ENCODE results near the gene CAV2.
A peak's percentile ranks its signal among the peaks of the same experiment; 100 is the strongest.

The CAV2 gene

DNA sequence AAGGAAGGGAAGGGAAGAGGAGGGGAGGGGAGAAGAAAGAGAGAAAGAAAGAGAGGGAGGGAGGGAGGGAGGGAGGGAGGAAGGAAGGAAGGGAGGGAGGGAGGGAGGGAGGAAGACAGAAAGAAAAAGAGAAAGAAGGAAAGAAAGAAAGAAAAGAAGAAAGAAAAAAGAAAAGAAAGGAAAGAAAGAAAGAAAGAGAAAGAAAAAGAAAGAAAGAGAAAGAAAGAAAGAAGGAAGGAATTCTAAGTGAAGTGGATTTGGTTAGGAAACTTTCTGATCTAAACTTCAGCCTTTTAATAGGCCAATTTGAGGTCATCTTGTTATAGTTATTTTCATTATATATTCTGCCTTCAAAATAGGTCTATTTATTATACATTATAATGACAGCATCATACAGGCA lies 4.3 kb downstream of the CAV2 start:
- Histone ChIP-seq H3K18ac (ENCODE audit: low read depth in 1 of 2, low read length in 2 of 2) (no peak overlapping the region), H4K8ac (ENCODE audit: low read length) (no peak overlapping the region), H4K91ac (ENCODE audit: low read length) (no peak overlapping the region), H3K27ac (ENCODE audit: low read length, poor library complexity, severe bottlenecking) (peak overlapping the region; percentile 54), H3K9me3 (ENCODE audit: control insufficient read depth, low read length) (no peaks in the 10 kb centered on the region), H3K14ac (ENCODE audit: low read length in 2 of 2) (no peak overlapping the region), H2BK15ac (ENCODE audit: low read depth, poor library complexity, severe bottlenecking) (no peak overlapping the region), H3K9ac (ENCODE audit: low read length) (no peak overlapping the region), H2AFZ (ENCODE audit: low read depth, low read length) (no peak overlapping the region), H3K79me1 (replicated peaks; ENCODE audit: low read length, poor library complexity, severe bottlenecking) (no peaks in the 10 kb centered on the region), H2BK5ac (ENCODE audit: low read depth, low read length, poor library complexity, severe bottlenecking) (no peak overlapping the region), H3K4me3 (ENCODE audit: insufficient read depth in 1 of 2, low read depth in 1 of 2, low read length in 2 of 2) (no peak overlapping the region), H3K4me1 (ENCODE audit: control insufficient read depth, insufficient read depth, low read depth, low read length) (peaks cover 8% of the 10 kb centered on the region), H3K36me3 (ENCODE audit: control insufficient read depth in 1 of 2, insufficient read depth in 2 of 2, low read depth in 1 of 2, low read length in 2 of 2) (peaks cover 7 to 59% of the 10 kb centered on the region in 2 experiments), H2BK120ac (ENCODE audit: low read depth, low read length) (no peak overlapping the region), H2AK5ac (ENCODE audit: low read length, severe bottlenecking) (no peak overlapping the region), H3K23ac (ENCODE audit: low read length in 2 of 2) (no peak overlapping the region), H3K4ac (ENCODE audit: low read depth in 1 of 2, low read length in 2 of 2) (no peak overlapping the region), H2BK12ac (ENCODE audit: low read length in 2 of 2) (no peak overlapping the region), H3K4me2 (ENCODE audit: low read length, poor library complexity, severe bottlenecking) (no peak overlapping the region), H3K27me3 (ENCODE audit: control insufficient read depth in 1 of 2, insufficient read depth in 1 of 2, low read length in 2 of 2) (no peaks in the 10 kb centered on the region)
- DNase-seq: no peak

DNA sequence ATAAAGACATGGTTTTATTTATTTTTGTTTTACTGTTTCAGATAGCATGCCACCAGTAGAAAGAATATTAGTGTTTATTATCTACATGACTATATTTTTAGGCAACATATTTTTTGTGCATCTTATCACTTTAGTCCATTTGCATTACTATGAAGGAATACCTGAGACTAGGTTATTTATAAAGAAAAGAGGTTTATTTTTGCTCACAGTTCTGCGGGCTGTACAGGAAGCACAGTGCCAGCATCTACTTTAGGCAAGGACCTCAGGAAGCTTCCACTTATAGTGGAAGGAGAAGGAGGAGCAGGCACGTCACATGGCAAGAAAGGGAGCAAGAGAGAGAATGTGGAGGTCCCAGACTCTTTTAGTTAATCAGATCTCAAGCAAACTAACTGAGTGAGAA lies 5.7 kb downstream of the CAV2 start:
- H3K14ac ChIP-seq (ENCODE audit: low read length in 2 of 2): no peak overlapping the region
- no peak overlapping the region for H4K8ac ChIP-seq (ENCODE audit: low read length)
- no peaks in the 10 kb centered on the region for H3K27me3 ChIP-seq (ENCODE audit: control insufficient read depth in 1 of 2, insufficient read depth in 1 of 2, low read length in 2 of 2)
- no peaks in the 10 kb centered on the region for H3K9me3 ChIP-seq (ENCODE audit: control insufficient read depth, low read length)
- H3K9ac ChIP-seq (ENCODE audit: low read length): no peak overlapping the region
- peak overlapping the region; percentile 33 for H2AK5ac ChIP-seq (ENCODE audit: low read length, severe bottlenecking)
- H3K4me3 ChIP-seq (ENCODE audit: insufficient read depth in 1 of 2, low read depth in 1 of 2, low read length in 2 of 2): no peak overlapping the region
- WGBS: 67% methylated on average over 2 of the region's 2 CpGs
- no peak overlapping the region for H2BK15ac ChIP-seq (ENCODE audit: low read depth, poor library complexity, severe bottlenecking)
- no peak overlapping the region for H2AFZ ChIP-seq (ENCODE audit: low read depth, low read length)
- no peak overlapping the region for H3K23ac ChIP-seq (ENCODE audit: low read length in 2 of 2)
- H2BK120ac ChIP-seq (ENCODE audit: low read depth, low read length): no peak overlapping the region
- H3K4me2 ChIP-seq (ENCODE audit: low read length, poor library complexity, severe bottlenecking): no peak overlapping the region
- H3K27ac ChIP-seq (ENCODE audit: low read length, poor library complexity, severe bottlenecking): peak overlapping the region; percentile 40
- H3K4ac ChIP-seq (ENCODE audit: low read depth in 1 of 2, low read length in 2 of 2): no peak overlapping the region
- H3K79me1 ChIP-seq (replicated peaks; ENCODE audit: low read length, poor library complexity, severe bottlenecking): no peaks in the 10 kb centered on the region
- peaks cover 3% of the 10 kb centered on the region for H3K4me1 ChIP-seq (ENCODE audit: control insufficient read depth, insufficient read depth, low read depth, low read length)
- H4K91ac ChIP-seq (ENCODE audit: low read length): no peak overlapping the region
- no peak overlapping the region for H2BK12ac ChIP-seq (ENCODE audit: low read length in 2 of 2)
- H3K36me3 ChIP-seq (ENCODE audit: control insufficient read depth in 1 of 2, insufficient read depth in 2 of 2, low read depth in 1 of 2, low read length in 2 of 2): peaks cover 7 to 71% of the 10 kb centered on the region in 2 experiments
- no peak overlapping the region for H2BK5ac ChIP-seq (ENCODE audit: low read depth, low read length, poor library complexity, severe bottlenecking)
- no peak overlapping the region for H3K18ac ChIP-seq (ENCODE audit: low read depth in 1 of 2, low read length in 2 of 2)
- no peak for DNase-seq

DNA sequence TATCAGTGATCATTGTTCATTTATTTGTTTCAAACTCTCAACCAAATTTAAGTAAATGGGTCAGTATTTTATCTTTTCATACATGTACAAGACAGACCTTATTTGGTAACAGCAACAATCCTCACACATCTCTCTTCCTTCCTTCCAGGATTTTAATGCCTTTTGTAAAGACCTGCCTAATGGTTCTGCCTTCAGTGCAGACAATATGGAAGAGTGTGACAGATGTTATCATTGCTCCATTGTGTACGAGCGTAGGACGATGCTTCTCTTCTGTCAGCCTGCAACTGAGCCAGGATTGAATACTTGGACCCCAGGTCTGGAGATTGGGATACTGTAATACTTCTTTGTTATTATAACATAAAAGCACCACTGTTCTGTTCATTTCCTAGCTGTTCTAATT lies 6.3 kb downstream of the CAV2 start:
- no peak overlapping the region for H2BK120ac ChIP-seq (ENCODE audit: low read depth, low read length)
- H3K23ac ChIP-seq (ENCODE audit: low read length in 2 of 2): no peak overlapping the region
- no peaks in the 10 kb centered on the region for H3K9me3 ChIP-seq (ENCODE audit: control insufficient read depth, low read length)
- no peaks in the 10 kb centered on the region for H3K79me1 ChIP-seq (replicated peaks; ENCODE audit: low read length, poor library complexity, severe bottlenecking)
- H2AFZ ChIP-seq (ENCODE audit: low read depth, low read length): no peak overlapping the region
- no peak overlapping the region for H4K8ac ChIP-seq (ENCODE audit: low read length)
- no peak overlapping the region for H4K91ac ChIP-seq (ENCODE audit: low read length)
- H3K36me3 ChIP-seq (ENCODE audit: control insufficient read depth in 1 of 2, insufficient read depth in 2 of 2, low read depth in 1 of 2, low read length in 2 of 2): peaks cover 7 to 71% of the 10 kb centered on the region in 2 experiments
- peak overlapping the region; percentile 82 for H2AK5ac ChIP-seq (ENCODE audit: low read length, severe bottlenecking)
- no peak overlapping the region for H3K4me2 ChIP-seq (ENCODE audit: low read length, poor library complexity, severe bottlenecking)
- no peak overlapping the region for H3K9ac ChIP-seq (ENCODE audit: low read length)
- H2BK15ac ChIP-seq (ENCODE audit: low read depth, poor library complexity, severe bottlenecking): no peak overlapping the region
- H3K14ac ChIP-seq (ENCODE audit: low read length in 2 of 2): no peak overlapping the region
- H3K18ac ChIP-seq (ENCODE audit: low read depth in 1 of 2, low read length in 2 of 2): no peak overlapping the region
- no peak for DNase-seq
- H3K4me1 ChIP-seq (ENCODE audit: control insufficient read depth, insufficient read depth, low read depth, low read length): peaks cover 3% of the 10 kb centered on the region
- H3K4ac ChIP-seq (ENCODE audit: low read depth in 1 of 2, low read length in 2 of 2): no peak overlapping the region
- no peaks in the 10 kb centered on the region for H3K27me3 ChIP-seq (ENCODE audit: control insufficient read depth in 1 of 2, insufficient read depth in 1 of 2, low read length in 2 of 2)
- no peak overlapping the region for H2BK5ac ChIP-seq (ENCODE audit: low read depth, low read length, poor library complexity, severe bottlenecking)
- no peak overlapping the region for H2BK12ac ChIP-seq (ENCODE audit: low read length in 2 of 2)
- no peak overlapping the region for H3K4me3 ChIP-seq (ENCODE audit: insufficient read depth in 1 of 2, low read depth in 1 of 2, low read length in 2 of 2)
- H3K27ac ChIP-seq (ENCODE audit: low read length, poor library complexity, severe bottlenecking): peak overlapping the region; percentile 55
- 94% methylated on average over 3 of the region's 3 CpGs for WGBS

DNA sequence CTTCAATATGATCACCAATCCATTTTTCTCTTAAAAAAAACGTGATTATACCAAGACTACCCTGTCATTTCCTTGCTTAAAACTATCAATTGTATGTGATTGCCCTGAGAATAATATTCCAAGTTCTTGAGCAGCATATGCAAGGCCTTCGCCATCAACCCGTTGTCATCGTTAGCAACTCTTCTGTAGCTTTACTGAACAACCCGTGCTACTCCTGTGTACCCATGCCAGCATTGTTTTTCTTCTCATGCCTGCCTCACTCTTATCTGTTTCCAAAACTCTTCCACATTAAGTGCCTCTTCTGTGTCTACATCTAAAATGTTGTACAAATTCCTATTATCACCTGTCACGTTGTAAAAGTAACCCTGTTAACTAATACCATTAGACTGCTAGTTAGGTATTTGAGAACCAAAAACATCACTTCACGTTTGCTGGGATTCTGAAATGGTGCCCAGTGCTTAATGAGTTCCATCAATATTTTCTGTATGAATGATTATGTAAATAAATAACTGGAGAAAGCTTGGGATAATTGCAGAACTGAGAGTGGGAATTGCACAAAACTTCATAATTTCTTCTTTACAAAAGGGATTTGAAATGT lies 10.5 kb downstream of the CAV2 start:
- H3K4me2 ChIP-seq (ENCODE audit: low read length, poor library complexity, severe bottlenecking): no peak overlapping the region
- H3K4me1 ChIP-seq (ENCODE audit: control insufficient read depth, insufficient read depth, low read depth, low read length): peaks cover 9% of the 10 kb centered on the region
- H3K14ac ChIP-seq (ENCODE audit: low read length in 2 of 2): no peak overlapping the region
- H3K79me1 ChIP-seq (replicated peaks; ENCODE audit: low read length, poor library complexity, severe bottlenecking): no peaks in the 10 kb centered on the region
- no peak overlapping the region for H2BK120ac ChIP-seq (ENCODE audit: low read depth, low read length)
- no peak overlapping the region for H2AFZ ChIP-seq (ENCODE audit: low read depth, low read length)
- no peak overlapping the region for H3K9ac ChIP-seq (ENCODE audit: low read length)
- no peak overlapping the region for H4K91ac ChIP-seq (ENCODE audit: low read length)
- H3K23ac ChIP-seq (ENCODE audit: low read length in 2 of 2): no peak overlapping the region
- H2BK12ac ChIP-seq (ENCODE audit: low read length in 2 of 2): no peak overlapping the region
- H4K8ac ChIP-seq (ENCODE audit: low read length): no peak overlapping the region
- DNase-seq: no peak
- peaks cover 3 to 47% of the 10 kb centered on the region in 2 experiments for H3K36me3 ChIP-seq (ENCODE audit: control insufficient read depth in 1 of 2, insufficient read depth in 2 of 2, low read depth in 1 of 2, low read length in 2 of 2)
- H3K4me3 ChIP-seq (ENCODE audit: insufficient read depth in 1 of 2, low read depth in 1 of 2, low read length in 2 of 2): no peak overlapping the region
- H3K18ac ChIP-seq (ENCODE audit: low read depth in 1 of 2, low read length in 2 of 2): no peak overlapping the region
- H3K4ac ChIP-seq (ENCODE audit: low read depth in 1 of 2, low read length in 2 of 2): no peak overlapping the region
- no peaks in the 10 kb centered on the region for H3K9me3 ChIP-seq (ENCODE audit: control insufficient read depth, low read length)
- peak overlapping the region; percentile 13 for H2AK5ac ChIP-seq (ENCODE audit: low read length, severe bottlenecking)
- no peaks in the 10 kb centered on the region for H3K27me3 ChIP-seq (ENCODE audit: control insufficient read depth in 1 of 2, insufficient read depth in 1 of 2, low read length in 2 of 2)
- H2BK5ac ChIP-seq (ENCODE audit: low read depth, low read length, poor library complexity, severe bottlenecking): no peak overlapping the region
- H3K27ac ChIP-seq (ENCODE audit: low read length, poor library complexity, severe bottlenecking): peak overlapping the region; percentile 31
- WGBS: 87% methylated on average over 7 of the region's 7 CpGs
- H2BK15ac ChIP-seq (ENCODE audit: low read depth, poor library complexity, severe bottlenecking): no peak overlapping the region
